ENCODE results near the gene KCNH2. TPM values are rescaled to one million over a fixed set of nuclear protein-coding genes. Genes with fewer than 3 reads are reported as not detected.

KCNH2 gene
- total and polyA plus RNA-seq, 10 donors: 0.67 to 5.1 (median 2.3) TPM

- no peaks in the 10 kb centered on the region for H3K36me3 ChIP-seq
- no peak for TF ChIP-seq CTCF (IDR thresholded peaks at IDR 0.05 in 8 of 11, conservative IDR thresholded peaks at IDR 0.05 in 3 of 11)
- no peak for TF ChIP-seq POLR2A (IDR thresholded peaks at IDR 0.05)
- TF ChIP-seq POLR2AphosphoS5 (IDR thresholded peaks at IDR 0.05): no peak
- H3K27ac ChIP-seq: no peak overlapping the region
- no peaks in the 10 kb centered on the region for H3K9me3 ChIP-seq
- peaks cover 0 to 13% (median 7%) of the 10 kb centered on the region in 6 donors for H3K4me1 ChIP-seq
- 78 to 83% (median 79%) methylated on average over 17 to 27 of the region's 27 CpGs for WGBS, 5 donors
- no peak overlapping the region for H3K4me3 ChIP-seq
- H3K27me3 ChIP-seq (replicated peaks in 1 of 7): peaks cover 0 to 36% (median 10%) of the 10 kb centered on the region in 7 donors
- intact Hi-C loops (cut with DNase I; ENCODE audit: low total_unique reads): no loop called here
- peak; percentile 70 for DNase-seq
These were observed 31.5 kb downstream of the KCNH2 start for GRCh38 chr7:150946421-150947240.

GRCh38 chr7:150945853-150946420 is 32.2 kb downstream of the KCNH2 start:
- Histone ChIP-seq H3K27ac (no peak overlapping the region), H3K36me3 (no peaks in the 10 kb centered on the region), H3K4me3 (no peak overlapping the region), H3K27me3 (replicated peaks in 1 of 7) (peaks cover 0 to 36% (median 10%) of the 10 kb centered on the region in 7 donors), H3K9me3 (no peaks in the 10 kb centered on the region), H3K4me1 (peaks cover 0 to 14% (median 7%) of the 10 kb centered on the region in 6 donors)
- 73 to 81% (median 76%) methylated on average over 16 to 17 of the region's 17 CpGs for WGBS, 5 donors
- TF ChIP-seq CTCF (IDR thresholded peaks at IDR 0.05 in 8 of 11, conservative IDR thresholded peaks at IDR 0.05 in 3 of 11) (no peak), POLR2AphosphoS5 (IDR thresholded peaks at IDR 0.05) (no peak), POLR2A (IDR thresholded peaks at IDR 0.05) (no peak)
- DNase-seq: peak; percentile 71
- intact Hi-C loops (cut with DNase I; ENCODE audit: low total_unique reads): no loop called here

- no peaks in the 10 kb centered on the region for H3K9me3 ChIP-seq
- H3K27me3 ChIP-seq (replicated peaks in 1 of 7): peaks cover 0 to 37% (median 10%) of the 10 kb centered on the region in 7 donors
- DNase-seq: peak; percentile 69
- 53 to 61% (median 58%) methylated on average over 15 to 19 of the region's 19 CpGs for WGBS, 5 donors
- no peak overlapping the region for H3K4me3 ChIP-seq
- H3K27ac ChIP-seq: no peak overlapping the region
- no peaks in the 10 kb centered on the region for H3K36me3 ChIP-seq
- intact Hi-C loops (cut with DNase I; ENCODE audit: low total_unique reads): no loop called here
- H3K4me1 ChIP-seq: peaks cover 0 to 14% (median 7%) of the 10 kb centered on the region in 6 donors
- TF ChIP-seq CTCF (IDR thresholded peaks at IDR 0.05 in 8 of 11, conservative IDR thresholded peaks at IDR 0.05 in 3 of 11) (no peak), POLR2AphosphoS5 (IDR thresholded peaks at IDR 0.05) (no peak), POLR2A (IDR thresholded peaks at IDR 0.05) (no peak)
These were observed 32.8 kb downstream of the KCNH2 start for GRCh38 chr7:150945171-150945852.
